Measurements from ENCODE around the gene KDM4C.

The KDM4C gene

DNA sequence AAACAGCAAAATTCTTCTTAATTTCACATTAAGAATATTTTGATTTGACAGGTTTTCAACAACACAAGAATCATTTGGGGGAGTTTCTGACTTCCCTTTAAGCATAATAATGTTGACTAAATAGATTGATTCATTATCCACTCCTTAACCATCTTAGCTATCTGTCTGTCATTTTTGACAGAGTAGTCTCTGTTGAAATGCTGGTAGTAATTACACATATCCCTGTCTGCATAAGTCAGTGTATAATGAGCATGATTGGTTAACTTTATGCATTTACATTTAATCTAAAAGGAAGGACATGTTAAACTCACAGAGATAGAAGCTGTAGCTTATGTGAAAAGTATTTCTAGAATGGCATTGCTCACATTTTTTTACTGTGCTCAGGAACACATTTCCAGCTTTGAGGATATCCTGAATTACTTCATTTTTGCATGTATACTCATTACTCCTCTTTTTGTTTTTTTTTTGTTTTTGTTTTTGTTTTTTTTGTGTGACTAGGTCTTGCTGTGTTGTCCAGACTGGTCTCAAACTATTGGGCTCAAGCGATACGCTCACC is 385.9 kb downstream of the KDM4C start:
- DNase-seq (ENCODE audit: low spot score): no peak

DNA sequence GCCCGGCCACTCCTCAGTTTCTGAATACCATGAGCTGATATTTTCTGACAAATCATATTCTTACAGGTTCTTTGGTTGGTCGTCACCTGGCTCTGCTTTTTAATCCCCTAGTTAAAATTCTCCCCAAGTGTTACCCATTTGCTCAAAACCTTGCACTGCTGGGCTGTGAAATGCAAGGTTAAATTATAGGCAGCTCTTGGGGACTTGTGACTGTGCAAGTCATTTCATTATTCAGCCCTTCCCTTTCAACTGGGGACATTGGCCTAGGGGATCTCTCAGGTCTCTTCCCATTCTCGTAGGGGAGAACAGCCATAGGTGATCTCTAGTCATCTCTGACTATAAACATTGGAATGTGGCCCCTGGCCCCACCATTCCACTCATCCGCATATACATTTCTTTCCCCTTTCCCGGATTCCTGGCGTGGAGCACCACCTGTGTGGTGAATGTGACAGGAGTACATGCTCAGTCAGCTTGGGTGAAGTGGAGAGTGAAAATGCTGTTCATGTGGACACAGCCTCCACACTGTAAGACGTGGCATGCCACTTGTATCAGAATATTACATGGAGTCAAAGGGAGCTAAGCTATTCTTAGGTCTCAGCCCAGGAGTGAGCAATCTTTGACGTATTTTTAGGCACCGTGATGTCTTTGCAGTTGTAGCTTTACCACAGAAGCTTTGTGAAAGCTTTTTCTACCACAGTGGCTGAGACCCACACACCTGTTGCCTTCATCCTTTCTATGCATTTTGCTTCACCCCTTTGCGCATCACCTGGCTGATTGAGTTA is 386.7 kb downstream of the KDM4C start:
- DNase-seq (ENCODE audit: low spot score): no peak

DNA sequence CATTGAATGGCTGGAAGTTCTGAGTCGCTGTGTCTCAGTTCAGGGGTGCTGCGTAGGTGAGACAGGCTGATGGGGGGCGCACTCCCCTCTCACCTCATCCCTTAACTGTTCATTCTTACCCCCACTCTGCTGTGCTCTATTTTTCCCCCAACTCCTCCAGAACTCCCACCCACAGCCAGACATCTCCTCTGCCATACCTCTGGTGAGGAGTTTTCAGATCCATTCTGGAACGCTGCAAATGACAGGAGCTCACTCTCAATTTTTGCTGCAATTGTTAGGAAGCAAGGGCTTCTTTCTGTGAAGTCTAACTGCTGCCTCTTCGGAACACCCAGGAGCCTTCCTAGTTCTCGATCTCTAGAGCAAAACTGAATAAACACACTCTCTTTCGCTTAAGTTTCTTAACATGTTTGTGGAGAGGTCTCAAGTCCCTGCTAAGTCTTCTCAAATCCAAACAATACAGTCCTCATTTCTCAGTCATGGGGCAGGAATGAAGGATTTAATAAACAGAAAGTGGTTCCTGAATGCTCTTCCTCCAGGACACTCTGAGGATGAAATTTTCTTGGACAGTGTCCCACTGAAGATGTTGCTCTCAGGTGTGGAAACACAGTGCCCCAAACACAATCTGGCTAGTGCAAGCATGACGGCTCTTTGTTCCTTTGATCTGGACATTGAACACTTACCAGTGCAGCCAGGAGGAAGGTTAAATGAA is 387.7 kb downstream of the KDM4C start:
- DNase-seq (ENCODE audit: low spot score): no peak

DNA sequence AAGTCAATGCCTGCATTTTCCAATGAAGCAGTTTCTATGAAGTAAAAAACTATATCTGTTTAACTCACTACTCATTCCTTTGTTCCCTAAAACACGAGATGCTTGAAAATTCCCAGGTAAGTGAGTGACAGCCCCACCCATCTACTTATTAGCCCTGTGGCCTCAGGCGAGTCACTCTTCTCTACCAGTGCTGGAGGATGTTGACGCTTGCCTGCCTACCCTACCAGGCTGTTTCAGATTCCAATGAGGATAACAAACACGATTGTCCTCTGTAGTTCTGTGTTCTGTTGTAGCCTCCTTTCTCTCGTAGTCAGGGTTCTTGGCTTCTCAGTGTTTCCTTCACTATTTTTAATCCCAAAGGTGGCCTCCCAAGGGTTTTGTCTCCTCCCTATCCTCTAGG is 388.8 kb downstream of the KDM4C start:
- DNase-seq (ENCODE audit: low spot score): no peak

DNA sequence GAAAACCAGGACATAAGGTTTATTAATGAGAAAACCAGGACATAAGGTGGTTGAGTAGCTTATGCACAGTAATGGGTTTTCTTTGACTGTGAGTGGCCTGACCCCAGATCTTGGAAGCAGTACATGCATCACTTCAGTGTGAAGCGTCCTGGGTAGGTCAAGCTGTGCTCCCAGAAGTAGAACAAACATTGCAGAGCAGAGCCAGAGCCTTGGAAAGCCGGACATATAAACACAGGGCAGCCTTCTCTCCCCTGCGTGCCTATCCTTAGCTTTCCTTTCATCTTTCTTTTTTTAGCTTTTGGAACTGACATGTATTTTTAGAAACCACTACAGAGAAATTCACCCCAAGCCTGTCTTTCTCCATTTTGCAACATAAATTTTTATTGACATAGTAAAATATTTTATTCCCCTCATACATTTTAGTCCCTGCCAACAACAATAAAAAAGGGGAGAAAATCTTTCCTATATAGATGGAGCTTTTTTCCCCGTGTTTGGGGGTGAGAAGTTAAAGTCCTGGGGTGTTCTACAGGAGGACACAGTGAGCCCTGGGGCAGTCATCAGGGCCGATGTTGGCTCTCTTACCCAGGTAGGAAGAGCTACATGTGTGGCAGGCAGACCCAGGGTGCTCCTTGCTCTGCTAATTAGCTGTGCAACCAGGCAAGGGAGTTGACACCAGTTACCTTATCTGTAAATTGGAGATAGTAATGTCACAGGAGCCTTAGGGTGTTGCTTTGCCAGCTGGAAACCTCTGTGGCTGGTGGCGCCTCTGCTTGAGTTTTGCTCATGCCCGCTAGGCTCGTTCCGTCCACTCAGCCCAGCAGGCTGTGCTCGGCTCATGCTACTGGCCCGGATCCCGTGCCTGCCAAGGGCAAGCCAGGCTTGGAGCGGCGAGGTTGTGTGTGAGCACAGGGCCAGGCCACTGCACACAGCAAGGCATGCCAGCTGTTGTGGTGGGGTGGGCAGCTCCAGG is 389.6 kb downstream of the KDM4C start:
- no peak for DNase-seq (ENCODE audit: low spot score)

DNA sequence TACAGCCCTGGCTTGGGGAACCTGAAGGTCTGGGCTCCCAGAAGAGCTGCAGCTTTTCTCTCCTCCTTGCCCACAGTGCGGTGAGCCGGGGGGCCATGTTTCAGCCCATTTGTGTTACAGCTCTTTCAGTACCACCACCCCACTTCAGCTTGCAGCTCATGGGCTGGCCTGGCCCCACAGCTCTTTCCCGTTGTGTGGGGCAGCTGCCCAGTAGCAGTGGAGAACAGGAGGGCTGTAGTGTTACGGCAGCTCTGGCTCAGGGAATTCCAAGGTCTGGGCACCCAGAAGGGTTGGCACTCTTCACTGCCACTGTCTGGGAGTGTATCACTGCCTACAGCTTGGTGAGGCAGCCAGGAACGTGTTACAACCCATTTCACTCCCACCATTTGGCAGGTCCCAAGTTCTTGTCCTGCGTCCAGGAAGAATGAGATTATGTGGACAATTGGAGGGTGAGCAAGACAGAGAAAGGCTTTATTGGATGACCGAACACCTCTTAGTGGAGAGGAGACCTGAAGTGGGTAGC is 390.5 kb downstream of the KDM4C start:
- no peak for DNase-seq (ENCODE audit: low spot score)

DNA sequence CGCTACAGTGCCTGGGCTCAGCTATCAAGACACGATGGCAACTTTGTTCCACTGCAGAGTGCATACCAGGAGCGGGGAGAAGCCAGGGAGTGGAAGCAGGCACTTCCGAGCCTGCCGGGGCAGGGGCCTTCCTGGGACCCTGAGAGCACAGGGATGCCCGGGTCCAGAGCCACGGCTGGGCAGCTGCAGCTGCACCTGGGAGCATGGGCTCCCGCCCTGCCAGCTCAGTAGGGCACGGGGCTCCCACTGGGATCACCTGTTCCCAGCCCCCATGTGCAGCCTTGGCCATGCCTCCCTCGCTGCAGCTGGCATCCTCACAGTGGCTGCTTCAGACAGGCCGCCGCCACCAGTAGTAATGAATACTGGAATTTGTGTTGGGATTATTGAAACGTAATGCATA is 391.5 kb downstream of the KDM4C start:
- no peak for DNase-seq (ENCODE audit: low spot score)

GRCh38 chr9:7150153-7150890 is 392.5 kb downstream of the KDM4C start:
- DNase-seq (ENCODE audit: low spot score): peak; percentile 24

- no peak for DNase-seq (ENCODE audit: low spot score)
These were observed 395.4 kb downstream of the KDM4C start for GRCh38 chr9:7153134-7153533.

GRCh38 chr9:7153566-7153965 is 395.8 kb downstream of the KDM4C start:
- DNase-seq (ENCODE audit: low spot score): no peak

DNA sequence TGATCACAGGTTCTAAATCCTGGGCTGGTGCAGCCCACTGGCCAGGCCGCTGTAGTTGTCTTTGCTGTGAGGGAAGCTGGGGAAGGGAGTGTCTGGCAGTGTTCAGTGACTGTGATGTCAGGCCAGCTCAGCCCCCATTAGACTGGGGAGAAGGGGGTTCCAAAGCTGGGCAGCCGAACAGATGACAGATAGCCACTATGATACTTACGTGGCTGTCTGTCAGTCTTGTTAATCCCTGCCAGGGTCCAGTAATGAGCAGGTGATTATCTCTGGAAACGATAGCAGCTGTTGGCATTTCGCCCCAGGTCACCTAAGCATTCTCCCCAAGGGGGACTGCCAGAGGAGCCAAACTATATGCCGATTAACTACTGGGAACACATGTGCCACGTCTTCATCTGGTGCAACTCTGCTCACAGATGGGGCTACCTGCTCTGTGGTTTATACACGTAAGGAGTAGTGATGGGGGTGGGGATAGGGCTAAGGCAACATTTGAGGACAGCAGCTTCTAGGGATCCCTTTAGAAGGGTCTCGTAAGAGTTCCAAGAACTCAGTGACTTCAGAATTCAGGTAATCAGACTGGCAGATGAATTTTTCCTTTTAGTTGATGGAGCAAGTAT is 396.3 kb downstream of the KDM4C start:
- no peak for DNase-seq (ENCODE audit: low spot score)

DNA sequence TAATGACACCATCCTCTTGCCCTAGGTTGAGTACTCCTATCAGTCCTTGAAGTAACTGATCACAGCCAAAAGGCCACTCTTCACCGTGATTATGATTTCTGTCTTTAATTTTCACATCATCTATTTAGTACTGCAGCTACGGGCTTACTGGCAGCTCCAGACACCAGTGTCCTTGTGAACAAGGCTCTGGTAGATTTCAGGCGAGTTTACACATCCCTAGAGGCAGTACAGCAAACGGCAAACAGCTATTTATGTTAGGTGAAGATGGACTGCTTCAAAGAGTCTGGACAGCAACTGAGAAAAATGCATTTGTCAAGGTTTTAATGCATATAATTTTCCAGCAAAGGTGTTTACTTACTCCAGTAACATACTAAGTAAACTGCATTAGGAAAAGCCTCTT is 396.9 kb downstream of the KDM4C start:
- no peak for DNase-seq (ENCODE audit: low spot score)

- no peak for DNase-seq (ENCODE audit: low spot score)
These were observed 403.7 kb downstream of the KDM4C start for GRCh38 chr9:7161469-7161868.

- no peak for DNase-seq (ENCODE audit: low spot score)
These were observed 406.2 kb downstream of the KDM4C start for GRCh38 chr9:7163932-7164331.

DNA sequence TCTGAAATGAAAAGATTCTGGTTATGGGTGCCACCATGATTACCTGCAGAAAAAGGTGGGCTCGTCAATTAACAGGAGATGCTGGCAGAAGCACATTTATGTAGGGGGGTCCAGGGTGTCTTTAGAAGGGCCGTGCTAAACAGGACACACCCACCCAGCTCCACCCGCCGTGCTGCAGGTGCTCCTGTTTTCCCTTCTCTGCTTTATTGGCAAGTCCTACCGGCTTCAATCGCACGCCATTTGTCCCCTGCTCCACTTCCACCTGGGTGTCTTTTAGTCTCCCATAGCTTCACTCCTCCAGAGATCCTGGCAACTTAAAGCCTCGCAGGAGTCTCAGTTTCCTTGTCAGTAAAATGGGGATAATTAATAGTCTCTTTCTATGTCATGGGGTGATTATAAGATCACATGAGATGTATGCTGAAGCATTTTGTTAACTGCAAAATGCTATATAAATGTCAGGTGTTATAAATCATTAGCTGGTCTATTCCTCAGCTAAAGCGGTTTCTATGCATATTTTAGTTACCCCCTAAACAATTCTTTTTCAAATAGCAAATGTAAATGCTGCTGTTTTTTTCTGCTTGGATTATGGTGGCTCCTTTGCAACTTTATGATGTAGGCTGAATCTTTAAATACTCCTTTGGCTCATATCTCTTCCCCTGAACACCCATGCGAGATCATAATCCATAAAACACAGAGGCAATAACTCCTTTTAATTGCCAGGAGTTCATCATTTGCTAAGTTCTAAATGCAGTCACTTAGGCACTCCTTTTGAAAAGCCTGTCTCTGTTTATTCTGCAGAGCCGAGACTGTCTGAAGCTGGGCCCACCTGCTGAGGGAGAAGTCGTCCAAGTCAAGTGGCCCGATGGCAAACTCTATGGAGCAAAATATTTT is 406.9 kb downstream of the KDM4C start:
- no peak for DNase-seq (ENCODE audit: low spot score)

- DNase-seq (ENCODE audit: low spot score): no peak
These were observed 407.7 kb downstream of the KDM4C start for GRCh38 chr9:7165331-7165975.

DNA sequence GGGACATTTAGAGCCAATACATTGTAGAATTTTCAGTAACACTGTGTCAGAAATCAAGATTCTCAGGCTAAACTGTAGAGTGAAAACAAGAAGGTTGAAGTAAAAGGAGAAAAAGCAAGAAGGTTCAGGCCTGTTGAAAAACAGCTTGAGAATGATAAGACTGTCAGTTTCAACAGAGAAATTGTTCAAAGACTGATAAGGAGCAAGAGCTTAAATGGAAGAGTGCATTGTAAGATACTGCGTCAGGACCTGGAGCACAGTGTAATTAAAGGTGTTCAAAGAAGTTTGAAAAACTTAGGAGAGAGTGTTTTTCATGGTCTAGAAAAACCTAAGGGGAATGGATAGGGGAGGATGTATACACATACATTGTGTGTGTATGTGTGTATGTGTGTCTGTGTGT is 408.3 kb downstream of the KDM4C start:
- DNase-seq (ENCODE audit: low spot score): no peak

DNA sequence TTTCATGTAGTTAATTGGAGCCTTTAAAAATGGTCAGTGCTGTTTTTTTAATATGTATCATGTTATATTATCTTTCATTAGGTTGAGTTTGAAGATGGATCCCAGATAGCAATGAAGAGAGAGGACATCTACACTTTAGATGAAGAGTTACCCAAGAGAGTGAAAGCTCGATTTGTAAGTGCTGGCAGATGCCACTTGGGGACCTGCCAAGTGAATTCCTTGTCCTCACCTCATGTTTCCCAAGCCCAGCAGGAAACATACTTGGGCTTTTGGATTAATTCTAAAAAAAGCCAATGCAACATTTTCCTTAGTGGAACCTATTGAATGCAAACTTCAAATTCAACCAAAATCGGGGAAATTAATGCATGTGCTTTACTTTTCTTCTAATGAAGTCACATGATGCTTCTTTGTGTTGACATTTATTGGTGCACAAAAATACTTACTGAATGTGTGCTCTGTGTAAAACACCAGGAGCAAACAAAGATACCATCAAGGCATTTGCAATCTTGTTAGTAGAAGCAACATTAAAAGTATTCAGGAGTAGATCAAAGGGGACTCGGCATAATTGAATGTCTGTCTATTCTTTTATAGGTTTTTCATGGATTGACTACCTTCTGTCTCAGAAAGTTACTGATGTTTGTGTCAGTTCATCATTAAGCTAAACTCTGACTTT is 412.1 kb downstream of the KDM4C start:
- DNase-seq (ENCODE audit: low spot score): no peak
